H1 (cell line): ENCODE results near the gene NAE1. TPM values are rescaled to one million over a fixed set of nuclear protein-coding genes. Genes with fewer than 3 reads are reported as not detected.

Experiments used
- CTCF ChIA-PET: fragments of 300-600 bp; sonication (Branson Sonifier 250); formaldehyde crosslinking; loops from one replicate; lab custom pipeline; 2021; ENCODE audit not compliant: partially characterized antibody; lab: Charles Lee
- POLR2A ChIA-PET: fragments of 300-600 bp; sonication (Branson Sonifier 250); formaldehyde crosslinking; loops from one replicate; lab custom pipeline; 2021; ENCODE audit warnings: inconsistent platforms; ENCODE audit not compliant: partially characterized antibody; lab: Charles Lee
- DNase-seq, 2 experiments: peaks; one replicate each; pipeline versions ENCODE4 v3.0.0 to v3.0.0-alpha.2; 2010 to 2022; ENCODE audit warnings: low spot score in 2 of 2, low read depth in 1 of 2, mixed read lengths in 1 of 2
- FAIRE-seq: peaks from 2 replicates; lab custom pipeline; 2011; peaks lifted over from hg19 to GRCh38; lab: Jason Lieb, UNC
- H2AFZ ChIP-seq: 2 replicates; pipeline ENCODE4 v1.8.1; 2012; ENCODE audit warnings: low read length, inconsistent platforms
- H2AK5ac ChIP-seq: 2 replicates; pipeline ENCODE4 v1.6.1; 2013; ENCODE audit warnings: low read depth, low read length
- H2BK120ac ChIP-seq: replicated peaks from 2 replicates; pipeline ENCODE3; 2013; ENCODE audit warnings: low read depth, low read length, inconsistent platforms
- H2BK12ac ChIP-seq: 2 replicates; pipeline ENCODE4 v1.6.1; 2013; ENCODE audit warnings: low read depth, low read length
- H2BK15ac ChIP-seq: 2 replicates; pipeline ENCODE4 v1.6.1; 2013; ENCODE audit warnings: low read length
- H2BK20ac ChIP-seq: 2 replicates; pipeline ENCODE4 v1.6.1; 2013; ENCODE audit warnings: low read length
- H2BK5ac ChIP-seq: 2 replicates; pipeline ENCODE4 v1.6.1; 2013; ENCODE audit warnings: low read depth, low read length
- H3K14ac ChIP-seq: 2 replicates; pipeline ENCODE4 v1.6.1; 2013; ENCODE audit warnings: inconsistent platforms; ENCODE audit not compliant: insufficient read length
- H3K18ac ChIP-seq: 2 replicates; pipeline ENCODE4 v1.6.1; 2013; ENCODE audit warnings: low read length; ENCODE audit errors: extremely low read depth
- H3K23ac ChIP-seq: 2 replicates; pipeline ENCODE4 v1.6.1; 2013; ENCODE audit warnings: inconsistent platforms; ENCODE audit not compliant: insufficient read length
- H3K23me2 ChIP-seq: 2 replicates; pipeline ENCODE4 v1.6.1; 2013; ENCODE audit warnings: low read depth, low read length
- H3K27ac ChIP-seq: 2 replicates; pipeline ENCODE4 v1.6.1; 2011; ENCODE audit warnings: low read depth, low read length, inconsistent platforms
- H3K27me3 ChIP-seq, 4 experiments: replicated peaks in 1 of 4; 1 replicate in 1 of 4; 2 replicates in 3 of 4; pipeline versions ENCODE4 v1.6.1 to v1.8.1; 2011 to 2013; ENCODE audit warnings: low read length in 3 of 4, mild to moderate bottlenecking in 3 of 4, inconsistent platforms in 2 of 4, mixed read lengths in 2 of 4, moderate library complexity in 1 of 4; ENCODE audit not compliant: control insufficient read depth in 3 of 4, insufficient read depth in 3 of 4; ENCODE audit errors: extremely low read depth in 1 of 4
- H3K36me3 ChIP-seq, 4 experiments: 2 replicates each; pipeline versions ENCODE4 v1.6.1 to v1.8.1; 2011 to 2013; ENCODE audit warnings: mild to moderate bottlenecking in 4 of 4, low read length in 3 of 4, moderate library complexity in 2 of 4, control low read depth in 1 of 4, inconsistent platforms in 1 of 4; ENCODE audit not compliant: insufficient read depth in 4 of 4, control insufficient read depth in 2 of 4
- H3K4ac ChIP-seq: replicated peaks from 2 replicates; pipeline ENCODE3; 2013; ENCODE audit warnings: low read length, low read depth, mixed read lengths, inconsistent platforms; ENCODE audit not compliant: insufficient read length
- H3K4me1 ChIP-seq, 4 experiments: replicated peaks in 1 of 4; 1 replicate in 1 of 4; 2 replicates in 3 of 4; pipeline versions ENCODE4 v1.6.1 to v1.8.1; 2011 to 2013; ENCODE audit warnings: low read length in 3 of 4, inconsistent platforms in 2 of 4, mixed read lengths in 1 of 4; ENCODE audit not compliant: insufficient read depth in 4 of 4, control insufficient read depth in 3 of 4
- H3K4me2 ChIP-seq, 2 experiments: 2 replicates each; pipeline versions ENCODE4 v1.6.1 to v1.8.1; 2011 to 2013; ENCODE audit warnings: low read depth in 2 of 2, low read length in 2 of 2, control low read depth in 1 of 2, inconsistent platforms in 1 of 2, mild to moderate bottlenecking in 1 of 2; ENCODE audit not compliant: insufficient read depth in 1 of 2
- H3K4me3 ChIP-seq, 4 experiments: fragments of 200-600, 300-600 bp in 1 of 4; sonication (generic), shearing (Covaris generic), sonication (Bioruptor Twin) in 1 of 4; 2 replicates each; pipeline versions ENCODE4 v1.5.1 to v1.8.1; 2011 to 2016; ENCODE audit warnings: low read length in 4 of 4, low read depth in 3 of 4, control low read depth in 2 of 4, inconsistent platforms in 2 of 4, mild to moderate bottlenecking in 2 of 4, mixed read lengths in 1 of 4, moderate library complexity in 1 of 4; ENCODE audit not compliant: insufficient read depth in 2 of 4; ENCODE audit errors: extremely low read depth in 1 of 4
- H3K56ac ChIP-seq: replicated peaks from 2 replicates; pipeline ENCODE3; 2013; ENCODE audit warnings: low read depth, mild to moderate bottlenecking, mixed read lengths, low read length, inconsistent platforms; ENCODE audit not compliant: insufficient read length
- H3K79me1 ChIP-seq: 2 replicates; pipeline ENCODE4 v1.6.1; 2013; ENCODE audit warnings: low read depth, low read length, control low read depth
- H3K79me2 ChIP-seq, 2 experiments: 2 replicates each; pipeline versions ENCODE4 v1.6.1 to v1.8.1; 2012 to 2013; ENCODE audit warnings: low read length in 2 of 2, mild to moderate bottlenecking in 2 of 2, inconsistent platforms in 1 of 2; ENCODE audit not compliant: insufficient read depth in 2 of 2, control insufficient read depth in 1 of 2
- H3K9ac ChIP-seq, 4 experiments: replicated peaks in 1 of 4; 1 replicate in 1 of 4; 2 replicates in 3 of 4; pipeline versions ENCODE4 v1.6.1 to v1.8.1; 2011 to 2013; ENCODE audit warnings: low read depth in 3 of 4, low read length in 3 of 4, control low read depth in 2 of 4, mild to moderate bottlenecking in 2 of 4, moderate library complexity in 2 of 4, inconsistent platforms in 1 of 4; ENCODE audit errors: extremely low read depth in 1 of 4
- H3K9me3 ChIP-seq, 2 experiments: 2 replicates each; pipeline versions ENCODE4 v1.6.1 to v1.8.1; 2012 to 2013; ENCODE audit warnings: mild to moderate bottlenecking in 2 of 2, moderate library complexity in 2 of 2, control low read depth in 1 of 2, inconsistent platforms in 1 of 2, low read depth in 1 of 2, low read length in 1 of 2, mixed read lengths in 1 of 2; ENCODE audit not compliant: insufficient read depth in 2 of 2
- H4K20me1 ChIP-seq, 2 experiments: replicated peaks in 1 of 2; 2 replicates each; pipeline versions ENCODE3 to v1.8.1; 2011 to 2013; ENCODE audit warnings: inconsistent platforms in 2 of 2, low read length in 2 of 2, mild to moderate bottlenecking in 1 of 2; ENCODE audit not compliant: insufficient read depth in 2 of 2, control insufficient read depth in 1 of 2
- H4K5ac ChIP-seq: 2 replicates; pipeline ENCODE4 v1.6.1; 2013; ENCODE audit warnings: low read length, low read depth, mixed read lengths, inconsistent platforms; ENCODE audit not compliant: insufficient read length
- H4K8ac ChIP-seq: 2 replicates; pipeline ENCODE4 v1.8.0; 2013; ENCODE audit warnings: mild to moderate bottlenecking, moderate library complexity, low read length, inconsistent platforms; ENCODE audit not compliant: insufficient read depth; ENCODE audit errors: extremely low read depth
- H4K91ac ChIP-seq: replicated peaks from 2 replicates; pipeline ENCODE3; 2013; ENCODE audit warnings: low read length, mixed read lengths, inconsistent platforms; ENCODE audit not compliant: insufficient read length
- CBX8 ChIP-seq: fragments of 300-800, 300-1000 bp; sonication (generic); IDR thresholded peaks from 2 replicates; pipeline ENCODE4 v1.7.1; 2016; ENCODE audit warnings: low read depth, low read length, borderline replicate concordance
- GTF2F1 ChIP-seq: IDR thresholded peaks from 2 replicates; pipeline ENCODE4 v1.6.1; 2012; ENCODE audit warnings: low read depth, low read length, improper control_type of control experiment, borderline replicate concordance
- polyA plus RNA-seq, 7 experiments: library from polyadenylated mRNA; depleted of rRNA in 3 of 7; stranded (reverse) in 5 of 7; unstranded in 2 of 7; fragments of >200 nt in 5 of 7; fragments of 200-250 nt in 2 of 7; gene quantifications; 1 replicate in 5 of 7; 2 replicates in 1 of 7; 4 replicates in 1 of 7; pipeline versions ENCODE4 v1.2.1 to v1.2.3, GENCODE V29; 2011 to 2013; ENCODE audit warnings: missing spikeins in 2 of 7, mixed read lengths in 2 of 7
- total RNA-seq: library from RNA; stranded (reverse); fragmentation: NEBNext Ultra II Directional; extraction: Animal tissue kit (Norgen Biotek cat#: 25700); gene quantifications from 2 replicates; pipeline ENCODE4 v1.2.1, GENCODE V29; 2021

The NAE1 gene
- total and polyA plus RNA-seq, 2 of the 8 experiments (the other 6 are each of a cell fraction or from before 2014, with no cell fraction given): 66.6 to 155 TPM

DNA sequence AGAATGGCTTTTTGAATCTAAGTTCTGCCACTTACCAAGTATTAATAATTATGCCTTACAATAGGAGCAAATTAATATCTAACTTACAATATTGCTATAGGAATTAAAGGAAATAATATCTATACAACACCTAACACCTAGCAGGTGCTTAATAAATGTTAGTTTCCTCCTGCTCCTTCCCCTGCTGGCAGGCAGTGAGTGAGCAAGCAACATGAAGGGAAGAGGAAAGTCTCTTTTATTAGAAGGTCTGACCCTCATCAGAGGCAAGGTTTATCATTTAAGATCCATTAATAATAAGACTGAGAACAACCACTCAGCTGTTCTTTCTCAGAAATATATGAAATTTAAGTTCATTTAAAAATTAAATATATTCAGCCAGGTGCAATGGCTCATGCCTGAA lies 72.7 kb downstream of the NAE1 start:
- no peak overlapping the region for H2BK5ac ChIP-seq
- no peak for DNase-seq
- FAIRE-seq: no peak
- no peak overlapping the region for H4K8ac ChIP-seq
- no peaks in the 10 kb centered on the region for H3K9me3 ChIP-seq
- no peaks in the 10 kb centered on the region for H3K79me2 ChIP-seq
- no peak overlapping the region for H3K4ac ChIP-seq
- H4K20me1 ChIP-seq: no peaks in the 10 kb centered on the region
- H3K27me3 ChIP-seq: peaks cover 0 to under 1% (median 0%) of the 10 kb centered on the region in 4 experiments; a peak in 1 of 7 replicates
- H2BK120ac ChIP-seq: no peak overlapping the region
- H2AK5ac ChIP-seq: no peak overlapping the region
- no peak overlapping the region for H2AFZ ChIP-seq
- H2BK12ac ChIP-seq: no peak overlapping the region
- H3K14ac ChIP-seq: no peak overlapping the region
- POLR2A ChIA-PET: no interaction called here
- no peaks in the 10 kb centered on the region for H3K36me3 ChIP-seq
- H3K18ac ChIP-seq: no peak overlapping the region
- H4K5ac ChIP-seq: no peak overlapping the region
- no peak overlapping the region for H3K9ac ChIP-seq
- H4K91ac ChIP-seq: no peak overlapping the region
- no peak overlapping the region for H2BK20ac ChIP-seq
- H2BK15ac ChIP-seq: no peak overlapping the region
- H3K23me2 ChIP-seq: no peaks in the 10 kb centered on the region
- no peaks in the 10 kb centered on the region for H3K79me1 ChIP-seq
- no peak overlapping the region for H3K56ac ChIP-seq
- no peak overlapping the region for H3K4me2 ChIP-seq
- CTCF ChIA-PET: no interaction called here
- no peak overlapping the region for H3K27ac ChIP-seq
- H3K4me1 ChIP-seq: no peaks in the 10 kb centered on the region
- no peak overlapping the region for H3K4me3 ChIP-seq
- no peak overlapping the region for H3K23ac ChIP-seq
- TF ChIP-seq CBX8: no peak
- TF ChIP-seq GTF2F1: no peak
